ENCODE measurements around the gene CUL9.
A peak's percentile ranks its signal among the peaks of the same experiment; 100 is the strongest.

Gene CUL9

GRCh38 chr6:43231053-43231452, 49.1 kb downstream of the CUL9 start:
- DNase-seq: no peak

GRCh38 chr6:43231735-43232450, 49.9 kb downstream of the CUL9 start:
- DNase-seq: no peak

GRCh38 chr6:43235841-43236240, 53.8 kb downstream of the CUL9 start:
- DNase-seq: no peak

- DNase-seq: no peak
Measured at GRCh38 chr6:43239054-43239453, 57.1 kb downstream of the CUL9 start.

GRCh38 chr6:43240950-43241349, 59.0 kb downstream of the CUL9 start:
- DNase-seq: no peak

GRCh38 chr6:43241446-43241845, 59.5 kb downstream of the CUL9 start:
- DNase-seq: no peak

GRCh38 chr6:43242908-43243663, 61.1 kb downstream of the CUL9 start, which contains the start of gene TTBK1:
TSS of gene TTBK1 (plus strand) at chr6:43243481. CDS start at chr6:43246661, 3,180 bp downstream.
- DNase-seq: no peak

GRCh38 chr6:43243664-43244321, 61.8 kb downstream of the CUL9 start:
- DNase-seq: no peak

- no peak for DNase-seq
Measured at GRCh38 chr6:43246301-43247113, 64.5 kb downstream of the CUL9 start.

GRCh38 chr6:43247114-43247999, 65.4 kb downstream of the CUL9 start:
- DNase-seq: peak; percentile 74

- DNase-seq: no peak
Measured at GRCh38 chr6:43248101-43248500, 66.1 kb downstream of the CUL9 start.

GRCh38 chr6:43248791-43249190, 66.8 kb downstream of the CUL9 start:
- DNase-seq: no peak

GRCh38 chr6:43250992-43251373, 69.0 kb downstream of the CUL9 start:
- no peak for DNase-seq

GRCh38 chr6:43253401-43253800, 71.4 kb downstream of the CUL9 start:
- DNase-seq: no peak

- DNase-seq: no peak
Measured at GRCh38 chr6:43254138-43254817, 72.3 kb downstream of the CUL9 start.

GRCh38 chr6:43254846-43255245, 72.8 kb downstream of the CUL9 start:
- no peak for DNase-seq

GRCh38 chr6:43255408-43256054, 73.5 kb downstream of the CUL9 start:
- no peak for DNase-seq

GRCh38 chr6:43256670-43257366, 74.8 kb downstream of the CUL9 start:
- no peak for DNase-seq

GRCh38 chr6:43257367-43258145, 75.6 kb downstream of the CUL9 start:
- DNase-seq: no peak

Measured in femur (tissue), 1 donor.